ENCODE data around the gene GLIS1.

DNA sequence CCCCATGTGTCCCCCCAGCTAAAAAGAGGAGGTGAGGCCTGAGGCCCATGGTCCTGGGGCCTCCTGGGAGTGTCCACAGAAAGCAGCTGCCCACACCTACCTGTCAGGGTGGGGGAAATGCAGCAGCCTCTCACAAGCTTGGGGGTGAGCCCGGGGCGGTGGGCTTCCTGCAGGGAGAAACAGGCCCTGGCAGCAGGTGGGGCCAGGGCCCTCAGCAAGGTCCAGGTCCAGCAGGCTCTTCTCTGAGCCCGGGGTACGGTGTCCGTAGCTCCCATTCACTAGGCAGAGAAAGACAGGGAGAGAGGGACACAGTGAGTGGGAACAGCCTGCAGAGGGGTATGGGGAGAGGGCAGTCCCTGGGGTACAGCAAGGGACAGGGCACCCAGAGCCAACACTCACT lies 139.0 kb downstream of the GLIS1 start:
- TF ChIP-seq, protein P1, sequence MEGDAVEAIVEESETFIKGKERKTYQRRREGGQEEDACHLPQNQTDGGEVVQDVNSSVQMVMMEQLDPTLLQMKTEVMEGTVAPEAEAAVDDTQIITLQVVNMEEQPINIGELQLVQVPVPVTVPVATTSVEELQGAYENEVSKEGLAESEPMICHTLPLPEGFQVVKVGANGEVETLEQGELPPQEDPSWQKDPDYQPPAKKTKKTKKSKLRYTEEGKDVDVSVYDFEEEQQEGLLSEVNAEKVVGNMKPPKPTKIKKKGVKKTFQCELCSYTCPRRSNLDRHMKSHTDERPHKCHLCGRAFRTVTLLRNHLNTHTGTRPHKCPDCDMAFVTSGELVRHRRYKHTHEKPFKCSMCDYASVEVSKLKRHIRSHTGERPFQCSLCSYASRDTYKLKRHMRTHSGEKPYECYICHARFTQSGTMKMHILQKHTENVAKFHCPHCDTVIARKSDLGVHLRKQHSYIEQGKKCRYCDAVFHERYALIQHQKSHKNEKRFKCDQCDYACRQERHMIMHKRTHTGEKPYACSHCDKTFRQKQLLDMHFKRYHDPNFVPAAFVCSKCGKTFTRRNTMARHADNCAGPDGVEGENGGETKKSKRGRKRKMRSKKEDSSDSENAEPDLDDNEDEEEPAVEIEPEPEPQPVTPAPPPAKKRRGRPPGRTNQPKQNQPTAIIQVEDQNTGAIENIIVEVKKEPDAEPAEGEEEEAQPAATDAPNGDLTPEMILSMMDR (IDR thresholded peaks at IDR 0.05; ENCODE audit: poor library complexity, severe bottlenecking), result no peak
- no peak for TF ChIP-seq RAD21 (conservative IDR thresholded peaks at IDR 0.05)
- no peak for TF ChIP-seq REST (IDR thresholded peaks at IDR 0.05; ENCODE audit: borderline replicate concordance)
- TF ChIP-seq EP300 (conservative IDR thresholded peaks at IDR 0.05; ENCODE audit: poor library complexity, severe bottlenecking), result no peak
- no peak for TF ChIP-seq TAF1 (IDR thresholded peaks at IDR 0.05; ENCODE audit: low read depth)
- no peak for TF ChIP-seq SMC3 (conservative IDR thresholded peaks at IDR 0.05; ENCODE audit: poor library complexity)
- no peak for TF ChIP-seq POLR2AphosphoS5 (IDR thresholded peaks at IDR 0.05)
- no peak for TF ChIP-seq EZH2 (IDR thresholded peaks at IDR 0.05; ENCODE audit: borderline replicate concordance, insufficient read depth, low read length, poor library complexity, severe bottlenecking)

Measured in neural cell (in vitro differentiated cells).